IMR-90 (cell line): ENCODE data around the gene PEX14. TPM values are rescaled to one million over a fixed set of nuclear protein-coding genes. Genes with fewer than 3 reads are reported as not detected.
A peak's percentile ranks its signal among the peaks of the same experiment; 100 is the strongest.

Experiments
- ATAC-seq: fragments of 200-7000 bp; cut with Tn5 transposase; 2 replicates; pipeline ENCODE4 v1.9.1; 2020; ENCODE audit warnings: low read depth, mild to moderate bottlenecking, moderate library complexity
- BruUV-seq: library from RNA; stranded (reverse); fragments of 400-500 nt; replicated peaks from 2 replicates; lab custom pipeline; 2021; lab: Mats Ljungman, UMichigan
- CTCF ChIA-PET: fragments of 300-600 bp; formaldehyde crosslinking; extraction: SDS; loops from one replicate; lab custom pipeline; 2021; ENCODE audit warnings: antibody characterized with exemption; lab: Yijun Ruan, JAX
- POLR2A ChIA-PET: fragments of 300-600 bp; sonication (Branson Sonifier 250); formaldehyde crosslinking; loops from one replicate; lab custom pipeline; 2022; ENCODE audit warnings: antibody characterized with exemption; ENCODE audit not compliant: unreplicated experiment; lab: Charles Lee
- DNase-seq: peaks from one replicate; pipeline ENCODE4 v3.0.0; 2013
- H2AFZ ChIP-seq: replicated peaks from 2 replicates; pipeline ENCODE3; 2013; ENCODE audit warnings: low read length, mild to moderate bottlenecking; ENCODE audit not compliant: poor library complexity
- H2AK5ac ChIP-seq: 2 replicates; pipeline ENCODE4 v1.6.1; 2013; ENCODE audit warnings: low read depth, low read length, inconsistent platforms
- H2AK9ac ChIP-seq: replicated peaks from 2 replicates; pipeline ENCODE3; 2013; ENCODE audit warnings: mild to moderate bottlenecking, low read depth, low read length, moderate library complexity; ENCODE audit not compliant: poor library complexity
- H2BK120ac ChIP-seq: 2 replicates; pipeline ENCODE4 v1.6.1; 2013; ENCODE audit warnings: low read depth, low read length, inconsistent platforms
- H2BK15ac ChIP-seq: 3 replicates; pipeline ENCODE4 v1.6.1; 2013; ENCODE audit warnings: low read depth, low read length, inconsistent platforms
- H2BK20ac ChIP-seq: 2 replicates; pipeline ENCODE4 v1.6.1; 2013; ENCODE audit warnings: low read depth, mild to moderate bottlenecking, inconsistent platforms, low read length, moderate library complexity
- H2BK5ac ChIP-seq: 2 replicates; pipeline ENCODE4 v1.6.1; 2013; ENCODE audit warnings: mild to moderate bottlenecking, low read depth, low read length, inconsistent platforms; ENCODE audit not compliant: poor library complexity, severe bottlenecking
- H3K14ac ChIP-seq: replicated peaks from 2 replicates; pipeline ENCODE4 v1.6.1; 2013; ENCODE audit warnings: low read depth, low read length, inconsistent platforms
- H3K18ac ChIP-seq: 2 replicates; pipeline ENCODE4 v1.6.1; 2013; ENCODE audit warnings: low read depth, low read length, control low read depth
- H3K23ac ChIP-seq: 2 replicates; pipeline ENCODE4 v1.6.1; 2013; ENCODE audit warnings: low read depth, low read length, inconsistent platforms
- H3K27ac ChIP-seq: 2 replicates; pipeline ENCODE4 v1.5.1; 2013; ENCODE audit warnings: mild to moderate bottlenecking, control low read depth, low read length; ENCODE audit not compliant: insufficient read depth
- H3K27me3 ChIP-seq: 2 replicates; pipeline ENCODE4 v1.6.1; 2013; ENCODE audit warnings: low read length; ENCODE audit not compliant: control insufficient read depth, insufficient read depth
- H3K36me3 ChIP-seq: 2 replicates; pipeline ENCODE4 v1.6.1; 2013; ENCODE audit warnings: low read length, mixed read lengths; ENCODE audit not compliant: control insufficient read depth, insufficient read depth
- H3K4ac ChIP-seq: 2 replicates; pipeline ENCODE4 v1.6.1; 2013; ENCODE audit warnings: low read depth, low read length, inconsistent platforms
- H3K4me1 ChIP-seq: 2 replicates; pipeline ENCODE4 v1.6.1; 2013; ENCODE audit warnings: low read length, mixed read lengths; ENCODE audit not compliant: control insufficient read depth, insufficient read depth
- H3K4me2 ChIP-seq: 2 replicates; pipeline ENCODE4 v1.6.1; 2013; ENCODE audit warnings: low read depth, mild to moderate bottlenecking, control low read depth, low read length, moderate library complexity
- H3K4me3 ChIP-seq: 2 replicates; pipeline ENCODE4 v1.5.1; 2013; ENCODE audit warnings: low read depth, mild to moderate bottlenecking, control low read depth, low read length, moderate library complexity; ENCODE audit not compliant: insufficient read depth
- H3K56ac ChIP-seq: 2 replicates; pipeline ENCODE4 v1.6.1; 2013; ENCODE audit warnings: low read length, inconsistent platforms; ENCODE audit not compliant: insufficient read depth; ENCODE audit errors: extremely low read depth
- H3K79me1 ChIP-seq, 2 experiments: 2 replicates each; pipeline ENCODE4 v1.6.1; 2013; ENCODE audit warnings: low read length in 2 of 2, inconsistent platforms in 1 of 2, low read depth in 1 of 2
- H3K9ac ChIP-seq: 2 replicates; pipeline ENCODE4 v1.6.1; 2013; ENCODE audit warnings: low read depth, low read length, control low read depth
- H3K9me1 ChIP-seq: 2 replicates; pipeline ENCODE4 v1.6.1; 2013; ENCODE audit warnings: low read length, inconsistent platforms; ENCODE audit not compliant: insufficient read depth
- H3K9me3 ChIP-seq: 2 replicates; pipeline ENCODE4 v1.6.1; 2013; ENCODE audit warnings: low read length; ENCODE audit not compliant: control insufficient read depth, insufficient read depth
- H4K20me1 ChIP-seq: 2 replicates; pipeline ENCODE4 v1.6.1; 2013; ENCODE audit warnings: low read length, inconsistent platforms; ENCODE audit not compliant: insufficient read depth
- H4K5ac ChIP-seq: 2 replicates; pipeline ENCODE4 v1.6.1; 2013; ENCODE audit warnings: mild to moderate bottlenecking, low read depth, low read length, control low read depth
- H4K8ac ChIP-seq, 2 experiments: 2 replicates each; pipeline ENCODE4 v1.6.1; 2013; ENCODE audit warnings: low read depth in 2 of 2, low read length in 2 of 2, control low read depth in 1 of 2, inconsistent platforms in 1 of 2
- H4K91ac ChIP-seq: 2 replicates; pipeline ENCODE4 v1.6.1; 2013; ENCODE audit warnings: low read depth, low read length, inconsistent platforms; ENCODE audit not compliant: insufficient read depth
- BHLHE40 ChIP-seq: fragments of 150-350 bp; IDR thresholded peaks from 2 replicates; pipeline ENCODE4 v1.6.1; 2016; ENCODE audit warnings: mild to moderate bottlenecking, low read depth, low read length
- CEBPB ChIP-seq: IDR thresholded peaks from 2 replicates; pipeline ENCODE4 v1.6.1; 2012; ENCODE audit warnings: low read depth, low read length, improper control_type of control experiment
- CHD1 ChIP-seq: IDR thresholded peaks from 2 replicates; pipeline ENCODE4 v1.6.1; 2012; ENCODE audit warnings: low read depth, low read length, improper control_type of control experiment
- CTCF ChIP-seq: conservative IDR thresholded peaks from 2 replicates; pipeline ENCODE4 v1.5.1; 2012; ENCODE audit warnings: mild to moderate bottlenecking, low read depth, low read length, improper control_type of control experiment
- ELK1 ChIP-seq: fragments of 150-350 bp; IDR thresholded peaks from 2 replicates; pipeline ENCODE4 v1.6.1; 2016; ENCODE audit warnings: low read depth, mild to moderate bottlenecking, low read length, moderate library complexity, borderline replicate concordance
- FOS ChIP-seq: fragments of 150-350 bp; IDR thresholded peaks from 2 replicates; pipeline ENCODE4 v1.6.1; 2016; ENCODE audit warnings: low read depth, low read length
- MAFK ChIP-seq: IDR thresholded peaks from 2 replicates; pipeline ENCODE4 v1.6.1; 2012; ENCODE audit warnings: low read depth, low read length, improper control_type of control experiment
- MXI1 ChIP-seq: IDR thresholded peaks from 2 replicates; pipeline ENCODE4 v1.6.1; 2012; ENCODE audit warnings: low read depth, mild to moderate bottlenecking, low read length, moderate library complexity, borderline replicate concordance
- NFE2L2 ChIP-seq: fragments of 150-350 bp; IDR thresholded peaks from 2 replicates; pipeline ENCODE4 v1.6.1; 2016; ENCODE audit warnings: low read depth, mild to moderate bottlenecking, low read length
- POLR2A ChIP-seq: IDR thresholded peaks from 2 replicates; pipeline ENCODE4 v1.6.1; 2012; ENCODE audit warnings: mild to moderate bottlenecking, low read depth, low read length
- RAD21 ChIP-seq: IDR thresholded peaks from 2 replicates; pipeline ENCODE4 v1.6.1; 2012; ENCODE audit warnings: low read length, improper control_type of control experiment
- RCOR1 ChIP-seq: IDR thresholded peaks from 2 replicates; pipeline ENCODE4 v1.6.1; 2012; ENCODE audit warnings: mild to moderate bottlenecking, low read length, improper control_type of control experiment; ENCODE audit not compliant: insufficient replicate concordance
- RFX5 ChIP-seq: IDR thresholded peaks from 2 replicates; pipeline ENCODE4 v1.8.0; 2012; ENCODE audit warnings: low read depth, mild to moderate bottlenecking, low read length, moderate library complexity
- SMC3 ChIP-seq: fragments of 150-350 bp; IDR thresholded peaks from 2 replicates; pipeline ENCODE4 v1.6.1; 2016; ENCODE audit warnings: low read depth, mild to moderate bottlenecking, antibody characterized with exemption, low read length, moderate library complexity
- WGBS, 2 experiments: methylation state at CpG; one replicate each; pipeline versions ENCODE4 v1.1.5 to v1.1.7; 2013; ENCODE audit warnings: missing lambda C conversion rate in 2 of 2; ENCODE audit not compliant: insufficient read length in 1 of 2; ENCODE audit errors: extremely low coverage in 2 of 2; 5-methylcytosine and 5-hydroxymethylcytosine counted together
- dilution Hi-C: fragments of 300-500 bp; cut with HindIII; formaldehyde crosslinking; loops from one replicate; pipeline ENCODE4 v1.14.3; 2018; ENCODE audit warnings: low sequenced_read_pairs; ENCODE audit not compliant: unreplicated experiment
- in situ Hi-C: fragments of 300-500 bp; cut with MboI; formaldehyde crosslinking; loops from 3 replicates; pipeline ENCODE4 v1.14.3; 2019; ENCODE audit warnings: low sequenced_read_pairs, inconsistent platforms, mixed read lengths
- intact Hi-C: fragments of 100-400 bp; cut with micrococcal nuclease; formaldehyde crosslinking; loops from 2 replicates; pipeline ENCODE4 v1.10.0; 2022
- polyA plus RNA-seq, 3 experiments: library from polyadenylated mRNA; depleted of rRNA; stranded (reverse); fragments of >200 nt; gene quantifications; 2 replicates each; pipeline ENCODE4 v1.2.3, GENCODE V29; 2012; ENCODE audit warnings: low replicate concordance in 1 of 3
- total RNA-seq: library from RNA; depleted of rRNA; stranded (reverse); fragments of >200 nt; gene quantifications from 2 replicates; pipeline ENCODE4 v1.2.3, GENCODE V29; 2012
- TF ChIP-seq, protein P1 (sequence below): fragments of 150-350 bp; IDR thresholded peaks from 2 replicates; pipeline ENCODE4 v1.6.1; 2017; ENCODE audit warnings: mild to moderate bottlenecking, antibody characterized with exemption, low read length, low read depth

The PEX14 gene
- total and polyA plus RNA-seq, 2 of the 4 experiments (the other 2 are of a cell fraction), result 9.5 to 22.5 TPM

- no peak overlapping the region for H3K4me2 ChIP-seq
- H3K18ac ChIP-seq, result no peak overlapping the region
- no peak overlapping the region for H2AK5ac ChIP-seq
- DNase-seq (no peak), ATAC-seq (no peak; the same call in 1 of the 2 replicates)
- ChIA-PET CTCF (no interaction called here), POLR2A (interaction anchor here (0.5 kb wide), 1 partner anchor 13 kb away, joined by 3 read pairs; no protein-coding TSS in a partner anchor)
- no peak overlapping the region for H2BK15ac ChIP-seq
- no peak overlapping the region for H3K27ac ChIP-seq
- H2AFZ ChIP-seq, result no peak overlapping the region
- H3K4ac ChIP-seq, result no peak overlapping the region
- H3K9me1 ChIP-seq, result peaks cover 8% of the 10 kb centered on the region
- no peak overlapping the region for H2BK120ac ChIP-seq
- intact Hi-C loops (no loop called here), dilution Hi-C loops (no loop called here), in situ Hi-C loops (loop anchor here (5.0 kb wide), 1 partner anchor 112 kb away; no protein-coding TSS in a partner anchor)
- TF ChIP-seq POLR2A (no peak), ELK1 (no peak), RCOR1 (no peak), BHLHE40 (no peak), RFX5 (no peak), CEBPB (no peak), MXI1 (no peak), FOS (no peak), CHD1 (no peak), MAFK (no peak), NFE2L2 (no peak), RAD21 (no peak), SMC3 (no peak), CTCF (no peak)
- TF ChIP-seq, protein P1, sequence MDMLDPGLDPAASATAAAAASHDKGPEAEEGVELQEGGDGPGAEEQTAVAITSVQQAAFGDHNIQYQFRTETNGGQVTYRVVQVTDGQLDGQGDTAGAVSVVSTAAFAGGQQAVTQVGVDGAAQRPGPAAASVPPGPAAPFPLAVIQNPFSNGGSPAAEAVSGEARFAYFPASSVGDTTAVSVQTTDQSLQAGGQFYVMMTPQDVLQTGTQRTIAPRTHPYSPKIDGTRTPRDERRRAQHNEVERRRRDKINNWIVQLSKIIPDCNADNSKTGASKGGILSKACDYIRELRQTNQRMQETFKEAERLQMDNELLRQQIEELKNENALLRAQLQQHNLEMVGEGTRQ, result no peak
- H4K20me1 ChIP-seq, result peaks cover 36% of the 10 kb centered on the region
- no peaks in the 10 kb centered on the region for H3K36me3 ChIP-seq
- no peak overlapping the region for H4K5ac ChIP-seq
- no peak overlapping the region for H4K91ac ChIP-seq
- no peak overlapping the region for H4K8ac ChIP-seq
- no TSS peak for BruUV-seq
- 0 out of 2 replicates have a peak overlapping the region, but pooled peaks have one; percentile 39 for H3K23ac ChIP-seq
- no peak overlapping the region for H3K14ac ChIP-seq
- no peak overlapping the region for H3K4me3 ChIP-seq
- peaks cover 26 to 62% of the 10 kb centered on the region in 2 experiments for H3K79me1 ChIP-seq
- no peak overlapping the region for H2BK5ac ChIP-seq
- H3K56ac ChIP-seq, result no peak overlapping the region
- H2BK20ac ChIP-seq, result no peak overlapping the region
- no peaks in the 10 kb centered on the region; the same call in 1 of the 2 replicates for H3K4me1 ChIP-seq
- H3K9ac ChIP-seq, result no peak overlapping the region
- H3K27me3 ChIP-seq, result no peaks in the 10 kb centered on the region
- WGBS, 2 experiments, result no CpG with 5 or more reads among the region's 4 CpGs
- no peak overlapping the region for H2AK9ac ChIP-seq
- H3K9me3 ChIP-seq, result no peaks in the 10 kb centered on the region
These were observed 14.7 kb downstream of the PEX14 start for GRCh38 chr1:10489291-10490055.
